Esophagus (tissue), 2 donors: ENCODE data around the gene C10orf143. TPM values are rescaled to one million over a fixed set of nuclear protein-coding genes. Genes with fewer than 3 reads are reported as not detected.

ENCODE experiments used
- H3K27ac ChIP-seq, 2 donors: one replicate each; pipeline ENCODE4 v1.5.1; 2013; ENCODE audit warnings: low read depth in 2 of 2, mild to moderate bottlenecking in 2 of 2, inconsistent platforms in 1 of 2, low read length in 1 of 2, moderate library complexity in 1 of 2
- H3K27me3 ChIP-seq, 2 donors: one replicate each; pipeline ENCODE4 v1.6.1; 2013; ENCODE audit warnings: low read length in 2 of 2, control low read depth in 1 of 2, mild to moderate bottlenecking in 1 of 2; ENCODE audit not compliant: insufficient read depth in 2 of 2, control insufficient read depth in 1 of 2
- H3K36me3 ChIP-seq, 2 donors: one replicate each; pipeline ENCODE4 v1.6.1; 2013; ENCODE audit warnings: low read length in 1 of 2; ENCODE audit not compliant: control insufficient read depth in 2 of 2, insufficient read depth in 2 of 2
- H3K4me1 ChIP-seq, 2 donors: one replicate each; pipeline ENCODE4 v1.6.1; 2013; ENCODE audit warnings: low read length in 1 of 2; ENCODE audit not compliant: control insufficient read depth in 2 of 2, insufficient read depth in 2 of 2
- H3K4me3 ChIP-seq, 2 donors: one replicate each; pipeline ENCODE4 v1.5.1; 2013; ENCODE audit warnings: low read length in 2 of 2, mild to moderate bottlenecking in 2 of 2, low read depth in 1 of 2, moderate library complexity in 1 of 2
- H3K9me3 ChIP-seq, 2 donors: one replicate each; pipeline ENCODE4 v1.6.1; 2013; ENCODE audit warnings: mild to moderate bottlenecking in 2 of 2, low read depth in 1 of 2, low read length in 1 of 2, moderate library complexity in 1 of 2; ENCODE audit not compliant: control insufficient read depth in 2 of 2, insufficient read depth in 1 of 2
- WGBS, 2 donors: extraction: QIAGEN DNeasy Blood & Tissue Kit; methylation state at CpG; one replicate each; pipeline ENCODE4 v1.1.7; 2013; 5-methylcytosine and 5-hydroxymethylcytosine counted together
- polyA plus RNA-seq, 2 donors: library from polyadenylated mRNA; stranded (reverse); fragments of 200-250 nt; gene quantifications; one replicate each; pipeline ENCODE4 v1.2.3, GENCODE V29; 2013
- donor health status: healthy with polysubstance abuse.
- donor health status: Bipolar disorder and iron deficiency.

Gene C10orf143
- polyA plus RNA-seq, 2 donors = 3.7 to 6.3 TPM

DNA sequence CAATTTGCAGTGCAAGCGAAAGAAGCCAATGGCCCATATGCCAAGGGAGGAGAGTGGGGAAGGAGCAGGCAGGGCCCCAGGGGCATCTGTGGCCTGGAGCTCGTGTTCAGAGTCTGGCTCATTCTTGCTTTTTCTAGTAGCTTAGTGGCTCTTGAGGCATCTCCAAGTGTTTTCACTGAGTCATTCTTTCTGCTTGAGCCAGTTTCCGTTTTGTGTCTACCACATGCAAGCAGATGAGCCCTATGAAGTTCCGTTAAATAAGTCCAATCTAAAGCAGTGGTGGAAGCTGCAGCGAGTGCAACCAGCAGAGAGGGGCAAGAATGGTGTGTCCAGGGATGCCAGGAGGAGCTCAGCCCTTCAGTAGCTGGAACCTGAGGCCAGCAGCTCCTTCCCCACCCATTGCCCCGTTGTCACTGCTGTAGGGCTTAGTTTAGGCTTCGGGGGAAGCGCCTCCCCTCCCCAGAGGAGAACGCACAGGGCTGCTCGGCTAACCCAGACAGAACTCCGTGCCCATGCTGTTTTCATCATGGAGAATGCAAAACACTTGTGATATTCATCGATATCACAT, 89.2 kb downstream of the C10orf143 start:
- Histone ChIP-seq H3K4me1 (no peaks in the 10 kb centered on the region), H3K9me3 (peaks cover 0 to 2% of the 10 kb centered on the region in 2 donors), H3K27ac (no peak overlapping the region), H3K36me3 (no peaks in the 10 kb centered on the region), H3K27me3 (no peaks in the 10 kb centered on the region), H3K4me3 (no peak overlapping the region)
- 72 to 75% methylated on average over 12 of the region's 12 CpGs for WGBS, 2 donors

DNA sequence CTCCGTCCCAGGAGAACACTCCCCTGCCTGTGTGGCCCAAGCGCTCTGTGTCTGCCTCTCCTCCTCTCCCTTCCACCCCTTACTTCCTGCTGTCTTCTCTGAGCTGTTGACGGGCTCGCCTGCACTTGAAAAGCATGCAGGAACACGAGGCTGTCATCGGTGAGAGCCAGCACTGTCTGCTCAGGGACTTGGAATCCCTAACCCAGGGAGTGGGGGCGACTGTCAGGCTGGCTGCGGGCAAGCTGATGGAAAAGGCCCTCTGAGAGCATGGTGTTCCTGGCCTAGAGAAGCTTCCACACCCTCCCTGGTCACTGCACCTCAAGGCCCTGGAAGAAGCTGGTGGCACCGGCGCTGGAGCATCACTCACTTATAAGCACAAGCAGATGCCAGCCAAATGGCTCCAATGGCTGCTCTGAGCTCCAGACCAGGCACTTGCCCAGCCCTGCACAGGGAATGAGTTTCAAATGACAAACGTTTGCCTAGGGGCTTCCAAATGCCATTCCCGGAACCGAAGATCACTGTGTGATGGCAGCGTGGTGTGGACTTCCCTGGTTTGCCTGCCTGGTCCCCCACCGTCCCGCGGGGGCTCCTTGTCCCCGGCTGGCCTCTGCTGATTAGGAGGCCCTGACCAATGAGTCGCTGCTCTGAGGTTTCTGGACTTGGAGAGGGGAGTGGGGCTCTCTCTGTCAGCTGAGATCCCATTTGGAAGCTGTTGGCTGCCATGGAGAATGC, 89.8 kb downstream of the C10orf143 start:
- Histone ChIP-seq H3K27me3 (no peaks in the 10 kb centered on the region), H3K36me3 (no peaks in the 10 kb centered on the region), H3K4me3 (no peak overlapping the region), H3K4me1 (no peaks in the 10 kb centered on the region), H3K9me3 (peaks cover 0 to 2% of the 10 kb centered on the region in 2 donors), H3K27ac (no peak overlapping the region)
- 52 to 63% methylated on average over 19 of the region's 19 CpGs for WGBS, 2 donors

DNA sequence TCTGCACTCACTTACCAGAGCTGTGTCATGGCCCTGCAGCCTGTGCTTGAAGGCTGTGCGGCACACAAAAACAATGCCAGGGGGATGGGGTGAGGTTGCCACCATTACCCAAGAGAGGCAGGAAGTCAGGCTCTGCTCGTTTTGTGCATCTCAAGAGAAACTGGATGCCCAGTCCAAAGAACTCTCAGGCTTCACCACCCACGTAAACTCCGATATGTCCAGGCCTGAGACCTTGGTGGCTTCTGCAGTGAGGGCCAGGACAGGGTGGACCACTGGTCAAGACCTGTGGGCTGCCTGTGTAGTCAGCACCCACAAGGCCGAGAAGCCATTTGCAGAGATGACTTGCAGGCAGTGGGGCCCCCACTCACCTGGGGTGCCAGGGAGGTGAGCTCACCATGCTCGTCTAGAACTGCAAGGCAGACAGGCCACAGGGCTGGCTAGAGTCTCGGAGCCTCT, 91.9 kb downstream of the C10orf143 start:
- Histone ChIP-seq H3K4me3 (no peak overlapping the region), H3K4me1 (no peaks in the 10 kb centered on the region), H3K27ac (no peak overlapping the region), H3K36me3 (no peaks in the 10 kb centered on the region), H3K9me3 (peaks cover 2 to 3% of the 10 kb centered on the region in 2 donors), H3K27me3 (no peaks in the 10 kb centered on the region)
- 75 to 83% methylated on average over 7 of the region's 7 CpGs for WGBS, 2 donors

DNA sequence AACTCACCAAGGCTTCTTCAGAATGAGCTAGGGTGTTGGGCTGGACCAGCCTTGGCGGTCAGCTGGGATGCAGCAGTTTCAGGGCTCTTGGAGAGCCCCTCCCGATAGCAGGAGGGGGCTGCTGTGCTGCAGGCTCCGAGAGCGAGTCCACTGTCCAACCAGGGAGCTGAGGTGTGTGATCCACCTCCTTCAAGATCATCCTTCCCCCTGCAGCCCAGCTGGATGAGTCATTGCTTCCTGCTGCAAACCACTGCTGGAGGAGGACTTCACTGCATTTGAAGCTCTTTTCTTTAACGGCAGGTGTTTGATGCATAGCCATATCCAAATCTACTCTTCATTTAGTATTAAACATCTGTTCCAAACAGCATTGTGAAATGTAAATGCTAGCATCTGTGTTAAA, 92.4 kb downstream of the C10orf143 start:
- Histone ChIP-seq H3K9me3 (peaks cover 2 to 3% of the 10 kb centered on the region in 2 donors), H3K36me3 (no peaks in the 10 kb centered on the region)
- 66 to 70% methylated on average over 5 of the region's 5 CpGs for WGBS, 2 donors

DNA sequence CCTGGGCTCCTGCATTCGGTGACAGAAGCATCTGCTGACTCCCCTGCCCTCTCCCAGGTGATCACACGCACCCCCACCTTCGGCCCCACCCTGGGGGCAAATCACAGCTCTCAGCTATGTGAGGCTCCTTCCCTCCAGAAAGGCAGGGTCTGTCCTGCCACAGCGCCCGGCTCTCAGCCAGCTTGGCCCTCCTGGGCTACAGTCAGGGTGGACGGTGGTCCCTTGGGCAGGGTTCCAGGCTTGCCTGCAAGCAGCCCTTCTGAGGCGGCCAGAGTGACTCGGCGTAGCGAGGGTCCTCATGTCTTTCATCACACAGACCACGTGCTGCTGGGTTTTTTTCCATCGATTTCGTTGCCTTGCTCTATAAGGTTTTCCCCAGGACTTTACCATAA, 93.0 kb downstream of the C10orf143 start:
- no peak overlapping the region for H3K27ac ChIP-seq
- 87 to 88% methylated on average over 13 of the region's 13 CpGs for WGBS, 2 donors
- H3K9me3 ChIP-seq = peaks cover 2 to 3% of the 10 kb centered on the region in 2 donors
- no peaks in the 10 kb centered on the region for H3K4me1 ChIP-seq
- H3K36me3 ChIP-seq = no peaks in the 10 kb centered on the region
- no peak overlapping the region for H3K4me3 ChIP-seq
- H3K27me3 ChIP-seq = no peaks in the 10 kb centered on the region

More for the DNA sequence above, 92.4 kb downstream of the C10orf143 start:
- Histone ChIP-seq H3K4me3 (no peak overlapping the region), H3K27me3 (no peaks in the 10 kb centered on the region), H3K27ac (no peak overlapping the region), H3K4me1 (no peaks in the 10 kb centered on the region)

DNA sequence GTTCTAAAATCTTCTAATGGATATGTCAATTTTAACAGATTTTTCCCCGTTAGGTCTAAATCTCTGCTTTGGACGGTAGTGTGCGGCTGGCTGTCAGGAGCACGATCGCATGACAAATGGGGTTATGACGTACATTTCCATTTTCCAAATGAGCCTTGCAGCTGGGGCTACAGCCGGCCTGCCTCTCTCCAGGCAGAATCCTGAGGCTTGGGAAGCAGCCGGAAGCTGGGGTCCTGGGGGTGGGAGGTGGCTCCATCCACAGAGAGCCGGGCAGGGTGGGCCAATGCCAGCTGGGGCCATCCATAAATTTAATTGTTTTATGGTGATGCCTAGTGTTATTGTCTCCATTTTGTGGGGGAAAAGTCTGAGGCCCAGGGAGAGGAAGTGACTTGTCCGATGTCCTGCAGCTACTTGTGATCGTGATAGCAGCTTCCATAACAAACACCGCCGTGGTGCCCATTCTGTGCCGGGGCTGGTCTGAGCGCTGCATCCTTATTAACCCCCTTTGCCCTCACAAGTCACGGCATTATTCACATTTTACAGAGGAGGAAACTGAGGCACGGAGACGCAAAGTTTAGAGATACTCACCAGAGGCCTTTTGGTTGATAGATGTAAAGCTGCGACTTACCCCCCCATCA, 93.5 kb downstream of the C10orf143 start:
- no peaks in the 10 kb centered on the region for H3K27me3 ChIP-seq
- WGBS, 2 donors = 80 to 81% methylated on average over 19 of the region's 19 CpGs
- H3K36me3 ChIP-seq = no peaks in the 10 kb centered on the region
- no peak overlapping the region for H3K4me3 ChIP-seq
- no peaks in the 10 kb centered on the region for H3K4me1 ChIP-seq
- H3K27ac ChIP-seq = no peak overlapping the region
- H3K9me3 ChIP-seq = peaks cover 2 to 3% of the 10 kb centered on the region in 2 donors

DNA sequence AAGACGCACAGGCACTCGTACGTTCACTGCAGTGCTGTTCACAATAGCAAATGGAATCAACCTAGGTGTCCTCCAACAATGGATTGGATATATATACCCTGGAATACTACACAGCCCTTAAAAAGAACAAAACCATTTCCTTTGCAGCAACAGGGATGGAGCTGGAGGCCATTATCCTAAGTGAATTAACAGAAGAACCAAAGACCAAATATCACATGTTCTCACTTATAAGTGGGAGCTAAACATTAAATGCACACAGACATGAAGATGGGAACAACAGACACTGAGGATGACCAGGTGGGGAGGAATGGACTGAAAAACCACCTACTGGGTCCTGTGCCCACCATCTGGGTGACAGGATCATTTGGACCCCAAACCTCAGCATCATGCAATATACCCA, 94.5 kb downstream of the C10orf143 start:
- Histone ChIP-seq H3K4me1 (no peaks in the 10 kb centered on the region), H3K9me3 (peaks cover 2 to 3% of the 10 kb centered on the region in 2 donors), H3K36me3 (no peaks in the 10 kb centered on the region), H3K27me3 (no peaks in the 10 kb centered on the region), H3K27ac (no peak overlapping the region), H3K4me3 (no peak overlapping the region)
- 93 to 96% methylated on average over 3 of the region's 3 CpGs for WGBS, 2 donors

DNA sequence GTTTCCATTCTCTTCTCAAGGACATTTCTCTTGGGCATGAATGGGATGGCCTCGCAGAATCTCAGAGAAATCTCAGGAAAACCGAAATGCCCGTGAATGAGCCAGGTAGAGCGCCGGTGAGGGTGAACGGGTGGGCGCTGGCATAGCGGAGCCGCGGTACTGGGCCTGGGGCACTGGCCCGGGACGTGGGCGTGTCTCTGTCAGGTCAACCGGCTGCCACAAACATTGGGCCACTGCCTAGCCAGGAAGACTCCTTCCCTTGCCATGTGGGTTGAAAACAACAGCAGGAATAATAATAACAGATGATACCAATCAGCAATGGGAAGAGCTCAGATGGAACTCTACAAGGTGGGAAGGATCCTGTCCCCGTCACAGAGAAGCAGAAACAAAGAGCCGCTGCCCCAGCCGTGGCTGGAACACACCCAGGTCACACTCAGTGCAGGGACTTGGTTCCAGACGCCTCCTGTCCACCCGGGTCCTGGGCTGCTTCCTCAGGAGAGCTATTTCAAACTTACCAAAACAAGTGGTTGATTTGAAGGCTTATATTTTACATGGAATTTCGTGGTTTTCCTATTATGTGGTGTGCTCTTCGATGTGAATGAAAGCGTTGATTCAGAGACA, 95.4 kb downstream of the C10orf143 start:
- Histone ChIP-seq H3K27ac (no peak overlapping the region), H3K4me3 (no peak overlapping the region), H3K36me3 (no peaks in the 10 kb centered on the region), H3K4me1 (no peaks in the 10 kb centered on the region), H3K9me3 (peaks cover 0 to 3% of the 10 kb centered on the region in 2 donors), H3K27me3 (no peaks in the 10 kb centered on the region)
- 82 to 84% methylated on average over 22 of the region's 22 CpGs for WGBS, 2 donors

DNA sequence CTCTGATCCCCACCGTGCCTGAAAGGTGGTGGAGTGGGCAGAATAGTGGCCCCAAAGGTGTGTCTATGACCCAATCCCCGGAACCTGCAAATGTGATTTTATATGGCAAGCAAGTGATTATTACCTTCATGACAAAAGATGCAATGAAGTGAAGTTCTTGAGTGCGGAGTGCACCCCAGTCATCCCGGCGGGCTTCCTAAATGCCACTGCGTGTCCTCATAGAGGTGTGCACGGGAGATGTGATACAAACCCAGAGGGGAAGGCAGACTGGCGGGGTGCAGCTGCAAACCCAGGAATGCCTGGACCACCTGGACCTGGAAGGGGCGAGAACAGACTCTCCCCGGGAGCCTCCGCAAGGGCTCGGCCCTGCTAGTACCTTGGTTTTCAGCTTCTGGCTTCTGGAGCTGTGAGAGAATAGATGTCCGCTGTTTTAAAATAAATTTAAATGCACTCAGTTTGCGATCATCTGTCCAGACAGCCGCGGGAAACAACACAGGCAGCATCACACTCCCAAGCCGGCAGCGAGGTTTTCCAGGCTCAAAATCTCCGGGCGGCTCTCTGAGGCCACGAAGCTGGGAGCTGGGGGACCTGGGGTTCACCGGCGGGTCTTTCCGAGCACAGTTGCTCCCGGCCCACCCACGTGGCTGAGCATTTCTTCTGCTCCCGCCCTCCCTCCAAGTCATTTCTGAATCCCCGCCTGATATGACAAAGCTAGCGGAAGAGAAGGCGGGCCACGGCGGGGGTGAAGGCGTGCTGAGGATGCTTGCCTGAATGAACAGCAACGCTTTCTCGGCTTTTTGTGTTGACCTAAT, 96.2 kb downstream of the C10orf143 start:
- no peak overlapping the region for H3K27ac ChIP-seq
- no peaks in the 10 kb centered on the region for H3K4me1 ChIP-seq
- no peaks in the 10 kb centered on the region for H3K27me3 ChIP-seq
- no peak overlapping the region for H3K4me3 ChIP-seq
- 78% methylated on average over 35 of the region's 35 CpGs for WGBS, 2 donors
- H3K9me3 ChIP-seq = peaks cover 0 to 3% of the 10 kb centered on the region in 2 donors
- no peaks in the 10 kb centered on the region for H3K36me3 ChIP-seq
